GM10248 (cell line): Measurements from ENCODE around the gene NR1H3.

ENCODE experiments used
- CTCF ChIA-PET: fragments of 300-600 bp; sonication (Branson Sonifier 250); formaldehyde crosslinking; extraction: SDS; loops from one replicate; lab custom pipeline; 2021; ENCODE audit warnings: antibody characterized with exemption; lab: Yijun Ruan, JAX
- POLR2A ChIA-PET: fragments of 350-650 bp; sonication (Branson Sonifier 250); formaldehyde crosslinking; extraction: SDS; loops from one replicate; lab custom pipeline; 2020; ENCODE audit warnings: antibody characterized with exemption; lab: Yijun Ruan, JAX
- DNase-seq: peaks from one replicate; pipeline ENCODE4 v3.0.0; 2012; ENCODE audit errors: extremely low spot score
- TF ChIP-seq, protein P1 (sequence below): IDR thresholded peaks from 2 replicates; pipeline ENCODE4 v1.5.1; 2012; ENCODE audit warnings: mild to moderate bottlenecking, low read depth; ENCODE audit errors: extremely low read depth, missing control alignments, control extremely low read depth

Gene NR1H3

DNA sequence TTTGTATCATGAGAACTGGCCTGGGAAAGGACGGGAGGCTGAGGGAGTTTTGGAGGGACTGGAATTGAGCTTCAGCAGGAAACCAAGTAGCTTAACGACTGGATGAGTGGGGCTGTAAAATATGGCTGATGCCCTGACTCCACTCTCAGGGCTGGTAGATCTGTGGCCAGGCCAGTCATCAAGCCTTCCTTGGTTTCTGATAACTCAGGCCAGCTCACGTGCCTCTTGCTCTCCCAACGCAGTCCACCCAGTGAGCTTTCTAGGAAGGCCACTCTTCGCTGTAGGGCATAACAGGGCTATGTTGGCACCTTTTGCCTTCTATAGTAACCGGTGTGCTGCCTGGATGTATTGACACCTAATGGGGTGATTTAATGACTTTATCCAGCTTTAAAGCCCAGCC, 6.3 kb downstream of the NR1H3 start:
- POLR2A ChIA-PET: no interaction called here
- CTCF ChIA-PET: interaction anchor here (0.9 to 1.6 kb wide), 5 partner anchors 12 to 143 kb away, joined by 3 to 5 read pairs (median 3); no protein-coding TSS in a partner anchor
- TF ChIP-seq, protein P1, sequence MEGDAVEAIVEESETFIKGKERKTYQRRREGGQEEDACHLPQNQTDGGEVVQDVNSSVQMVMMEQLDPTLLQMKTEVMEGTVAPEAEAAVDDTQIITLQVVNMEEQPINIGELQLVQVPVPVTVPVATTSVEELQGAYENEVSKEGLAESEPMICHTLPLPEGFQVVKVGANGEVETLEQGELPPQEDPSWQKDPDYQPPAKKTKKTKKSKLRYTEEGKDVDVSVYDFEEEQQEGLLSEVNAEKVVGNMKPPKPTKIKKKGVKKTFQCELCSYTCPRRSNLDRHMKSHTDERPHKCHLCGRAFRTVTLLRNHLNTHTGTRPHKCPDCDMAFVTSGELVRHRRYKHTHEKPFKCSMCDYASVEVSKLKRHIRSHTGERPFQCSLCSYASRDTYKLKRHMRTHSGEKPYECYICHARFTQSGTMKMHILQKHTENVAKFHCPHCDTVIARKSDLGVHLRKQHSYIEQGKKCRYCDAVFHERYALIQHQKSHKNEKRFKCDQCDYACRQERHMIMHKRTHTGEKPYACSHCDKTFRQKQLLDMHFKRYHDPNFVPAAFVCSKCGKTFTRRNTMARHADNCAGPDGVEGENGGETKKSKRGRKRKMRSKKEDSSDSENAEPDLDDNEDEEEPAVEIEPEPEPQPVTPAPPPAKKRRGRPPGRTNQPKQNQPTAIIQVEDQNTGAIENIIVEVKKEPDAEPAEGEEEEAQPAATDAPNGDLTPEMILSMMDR: no peak
- DNase-seq: no peak

DNA sequence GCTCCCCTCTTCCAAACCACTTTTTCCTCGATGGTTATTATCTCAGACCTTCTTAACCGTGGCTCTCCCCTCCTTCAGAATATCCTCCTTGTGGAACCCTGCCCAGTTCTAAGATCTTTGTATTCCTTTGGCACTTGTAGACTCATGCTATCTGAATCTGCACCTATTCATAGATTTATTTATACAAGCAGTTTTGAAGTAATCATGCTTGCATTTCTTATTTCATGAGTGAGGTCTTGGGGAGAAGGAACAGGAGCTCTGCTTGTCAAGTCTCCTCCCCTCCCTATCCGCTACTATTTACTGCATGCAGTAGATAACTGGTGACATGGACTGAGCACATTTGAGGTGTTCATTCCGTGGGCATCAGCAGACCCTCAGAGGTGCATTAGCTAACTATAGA, 6.7 kb downstream of the NR1H3 start:
- ChIA-PET POLR2A (no interaction called here), CTCF (interaction anchor here (0.9 to 1.6 kb wide), 4 partner anchors 13 to 110 kb away, joined by 3 to 5 read pairs (median 3); no protein-coding TSS in a partner anchor)
- TF ChIP-seq, protein P1: no peak
- no peak for DNase-seq

DNA sequence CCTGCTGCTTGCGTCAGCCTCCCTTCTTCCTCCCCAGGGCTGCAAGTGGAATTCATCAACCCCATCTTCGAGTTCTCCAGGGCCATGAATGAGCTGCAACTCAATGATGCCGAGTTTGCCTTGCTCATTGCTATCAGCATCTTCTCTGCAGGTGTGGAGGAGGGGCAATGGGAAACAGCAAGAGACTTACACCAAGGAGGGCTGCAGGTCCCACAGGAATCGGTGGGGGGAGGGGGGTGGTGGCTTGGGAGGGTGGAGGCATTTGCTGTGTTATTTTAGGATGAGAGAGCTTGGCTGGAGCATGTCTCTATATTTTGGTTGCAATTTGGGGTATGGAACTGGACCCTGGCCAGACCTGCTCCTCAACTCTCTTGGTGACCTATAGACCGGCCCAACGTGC, 10.1 kb downstream of the NR1H3 start:
- no peak for DNase-seq
- ChIA-PET CTCF (interaction anchor here (3.0 to 3.1 kb wide), 2 partner anchors 9 to 19 kb away, joined by 13 to 21 read pairs; partner anchors contain the start of genes ACP2 and NR1H3), POLR2A (no interaction called here)
- TF ChIP-seq, protein P1: no peak

DNA sequence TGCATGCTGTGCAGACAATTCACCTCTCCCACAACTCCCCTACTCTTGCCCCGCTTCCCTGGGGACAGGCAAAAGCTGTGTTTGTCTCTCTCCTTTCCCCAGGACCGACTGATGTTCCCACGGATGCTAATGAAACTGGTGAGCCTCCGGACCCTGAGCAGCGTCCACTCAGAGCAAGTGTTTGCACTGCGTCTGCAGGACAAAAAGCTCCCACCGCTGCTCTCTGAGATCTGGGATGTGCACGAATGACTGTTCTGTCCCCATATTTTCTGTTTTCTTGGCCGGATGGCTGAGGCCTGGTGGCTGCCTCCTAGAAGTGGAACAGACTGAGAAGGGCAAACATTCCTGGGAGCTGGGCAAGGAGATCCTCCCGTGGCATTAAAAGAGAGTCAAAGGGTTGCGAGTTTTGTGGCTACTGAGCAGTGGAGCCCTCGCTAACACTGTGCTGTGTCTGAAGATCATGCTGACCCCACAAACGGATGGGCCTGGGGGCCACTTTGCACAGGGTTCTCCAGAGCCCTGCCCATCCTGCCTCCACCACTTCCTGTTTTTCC, 10.7 kb downstream of the NR1H3 start:
- no peak for DNase-seq
- TF ChIP-seq, protein P1: no peak
- ChIA-PET CTCF (interaction anchor here (3.0 to 3.1 kb wide), 2 partner anchors 9 to 20 kb away, joined by 13 to 21 read pairs; partner anchors contain the start of genes ACP2 and NR1H3), POLR2A (interaction anchor here (0.6 kb wide), 1 partner anchor 311 kb away, joined by 3 read pairs; no protein-coding TSS in a partner anchor)

DNA sequence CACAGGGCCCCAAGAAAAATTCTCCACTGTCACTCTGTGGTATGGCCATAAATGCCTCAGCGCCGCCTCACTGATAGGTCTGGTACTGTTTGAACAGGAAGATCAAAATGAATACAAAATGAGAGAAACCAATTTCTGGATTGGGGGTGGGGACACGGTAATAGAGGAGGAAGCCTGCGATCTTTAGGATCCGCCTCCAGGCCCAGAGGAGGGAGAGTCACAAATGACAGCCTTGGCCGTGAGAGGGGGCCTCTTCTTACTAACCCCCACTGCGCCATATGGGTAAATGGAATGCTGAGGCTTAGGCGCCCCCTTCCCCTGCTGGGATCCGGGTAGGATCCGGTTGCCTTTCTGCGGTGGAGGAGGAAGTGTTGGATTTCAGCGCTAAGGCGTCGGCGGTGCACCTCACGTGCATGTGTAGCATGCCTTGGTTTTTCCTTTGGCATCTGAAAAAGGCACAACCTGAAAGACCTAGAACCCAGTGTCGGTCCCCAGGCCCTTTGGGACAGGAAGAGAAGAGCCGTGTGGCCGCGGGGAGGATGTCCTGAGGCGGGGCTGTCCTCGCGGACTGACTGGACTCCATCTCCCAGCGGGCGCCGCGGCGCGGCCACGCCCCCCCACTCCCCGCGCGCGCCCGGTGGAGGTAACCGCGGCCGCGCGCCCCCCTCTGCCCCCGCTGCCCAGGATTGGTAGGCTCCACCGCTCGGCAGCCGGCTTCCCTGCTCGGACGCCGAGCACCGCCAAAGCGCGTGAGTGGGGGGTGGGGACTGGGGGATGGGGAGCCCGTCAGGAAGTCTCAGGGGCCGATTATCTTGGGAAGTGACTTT, 11.4 kb downstream of the NR1H3 start:
- TF ChIP-seq, protein P1: no peak
- CTCF ChIA-PET: interaction anchor here (3.0 to 3.1 kb wide), 2 partner anchors 10 to 21 kb away, joined by 13 to 21 read pairs; partner anchors contain the start of genes ACP2 and NR1H3
- POLR2A ChIA-PET: interaction anchor here (0.6 to 0.7 kb wide), 2 partner anchors 153 to 310 kb away, joined by 3 read pairs; no protein-coding TSS in a partner anchor
- peak; percentile 93 for DNase-seq

DNA sequence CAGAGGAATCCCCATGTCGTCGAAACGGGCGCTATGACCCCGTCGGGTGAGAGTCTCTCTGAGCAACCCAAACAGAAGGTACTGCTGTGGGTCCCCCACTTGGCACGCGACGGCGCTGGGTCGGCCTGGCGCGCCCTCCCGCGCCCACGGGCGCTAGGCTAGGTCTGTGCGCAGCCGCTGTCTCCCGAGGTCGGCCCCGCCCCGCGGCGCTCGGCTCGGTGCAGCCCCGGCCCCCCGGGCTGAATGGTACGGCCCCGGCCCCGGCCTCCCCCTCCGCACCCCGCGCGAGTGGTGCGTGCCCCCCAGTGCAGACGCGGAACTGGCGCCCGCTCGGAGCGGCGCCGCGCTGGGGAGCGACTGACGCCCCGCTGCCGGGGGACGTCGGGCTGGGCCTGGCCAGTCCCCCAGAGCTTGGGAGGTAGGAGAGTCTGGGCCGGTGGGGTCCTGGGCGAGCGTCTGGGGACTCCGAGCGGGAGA, 12.1 kb downstream of the NR1H3 start, which contains the start of gene MADD:
TSS of gene MADD (plus strand) at position 305 of the 477 bp plus-strand sequence.
- TF ChIP-seq, protein P1: no peak
- DNase-seq: peak; percentile 97
- ChIA-PET CTCF (interaction anchor here (1.4 to 1.6 kb wide), 2 partner anchors 21 to 35 kb away, joined by 3 to 4 read pairs; partner anchors contain the start of gene ACP2), POLR2A (interaction anchor here (0.7 to 0.9 kb wide), 2 partner anchors 21 to 152 kb away, joined by 3 read pairs; partner anchors contain the start of gene ACP2)
